ENCODE measurements around the gene LHFPL3.

LHFPL3 gene

DNA sequence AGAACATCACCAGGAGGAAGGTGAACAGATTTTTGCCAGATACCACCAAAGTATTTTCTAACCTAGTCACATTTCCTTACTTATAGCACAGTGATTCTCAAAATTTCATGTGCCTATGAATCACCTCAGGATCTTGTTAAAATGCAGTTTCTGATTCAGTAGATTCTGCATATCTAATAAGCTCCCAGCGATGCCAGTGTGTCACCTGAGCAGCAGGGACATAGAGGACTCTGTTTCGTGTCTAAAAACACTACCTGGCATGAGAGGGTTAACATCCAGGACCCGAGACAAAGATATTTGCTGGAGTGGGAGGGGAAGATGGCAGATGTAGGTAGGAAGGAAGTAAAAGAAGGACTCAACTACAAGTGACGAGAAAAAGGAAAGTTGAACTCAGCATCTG, 433.5 kb downstream of the LHFPL3 start:
- DNase-seq, result no peak

DNA sequence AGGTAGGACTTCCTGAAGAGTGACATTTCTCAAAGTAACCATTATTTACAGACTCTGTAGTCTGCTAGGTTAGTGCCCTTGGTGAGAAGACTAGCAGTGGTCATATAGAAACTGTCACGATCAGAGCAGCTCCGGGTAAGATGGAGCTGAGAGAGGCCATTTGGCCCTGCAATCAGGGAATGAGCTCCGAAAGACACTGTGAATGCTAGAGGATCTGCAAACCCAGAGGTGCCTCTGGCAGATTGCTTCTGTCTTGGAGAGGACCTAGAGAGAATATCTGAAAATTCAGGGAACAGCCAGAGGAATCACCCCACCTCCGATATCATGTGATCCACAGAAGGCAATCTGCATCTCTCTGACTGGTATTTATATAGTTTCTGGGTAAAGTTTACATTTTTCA, 438.7 kb downstream of the LHFPL3 start:
- DNase-seq, result no peak

GRCh38 chr7:104767826-104768536, 439.6 kb downstream of the LHFPL3 start:
- no peak for DNase-seq

DNA sequence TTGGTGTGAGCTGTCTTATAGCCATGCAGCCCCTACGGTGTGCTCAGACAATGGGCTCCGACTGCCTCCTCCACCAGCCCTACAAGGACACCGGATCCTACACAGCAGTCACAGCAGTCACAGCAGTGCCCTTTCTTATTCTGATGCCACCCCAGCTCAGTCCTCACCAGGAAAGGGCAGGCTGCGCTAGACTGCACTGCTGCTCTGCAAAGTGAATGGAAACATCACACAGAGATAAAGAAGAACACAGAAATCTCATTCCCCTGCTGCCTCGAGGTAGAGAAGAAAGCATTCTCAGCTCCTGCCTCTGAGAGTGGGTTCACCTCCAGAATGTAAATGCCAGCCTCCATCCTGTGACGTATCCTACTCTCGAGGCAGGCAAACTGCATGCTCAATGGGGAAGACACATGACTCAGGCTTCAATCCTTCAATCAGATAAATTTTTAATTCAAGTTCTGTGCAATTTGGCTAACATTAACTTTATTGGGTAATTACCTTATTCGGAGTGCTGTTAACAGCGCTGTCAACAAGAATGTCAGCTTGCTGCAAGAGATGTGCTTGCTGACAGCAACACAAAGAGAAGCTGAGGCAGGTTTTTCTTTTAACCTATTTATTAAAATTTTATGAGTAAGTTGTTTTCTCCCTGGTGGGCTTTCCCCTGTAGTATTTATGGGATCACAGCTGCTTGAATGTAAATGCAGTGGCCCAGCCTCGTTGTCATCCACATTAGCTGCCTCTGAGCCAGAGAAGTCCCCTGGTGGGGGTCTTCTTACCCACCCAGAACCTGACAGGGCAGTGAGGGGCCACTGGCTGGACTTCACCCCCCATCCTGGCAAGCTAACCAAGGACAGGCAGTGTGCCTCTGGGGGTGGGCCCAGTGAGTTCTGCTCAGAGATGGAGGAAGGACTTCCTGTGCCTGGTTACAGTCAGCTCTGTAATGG, 444.3 kb downstream of the LHFPL3 start:
- DNase-seq, result no peak

GRCh38 chr7:104773796-104774195, 445.4 kb downstream of the LHFPL3 start:
- DNase-seq, result no peak

DNA sequence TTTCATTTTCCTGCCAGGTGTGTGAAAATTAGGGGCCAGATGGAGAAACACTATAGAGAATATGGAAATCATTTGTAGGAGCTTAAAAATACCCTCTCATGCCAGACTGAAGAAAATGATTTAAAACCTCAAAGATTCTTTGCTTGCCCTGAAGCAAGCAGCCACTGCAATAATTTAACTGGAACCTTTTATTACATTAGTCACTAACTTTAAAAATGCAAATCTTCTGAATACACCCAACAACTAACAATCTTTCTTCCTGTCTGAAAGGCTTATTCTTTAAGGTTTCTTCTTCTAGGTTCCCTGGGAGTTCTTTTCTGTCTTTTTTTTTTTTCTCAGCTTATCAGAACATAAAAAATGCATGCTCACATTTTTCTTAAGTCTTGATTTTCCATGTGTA, 447.1 kb downstream of the LHFPL3 start:
- no peak for DNase-seq

GRCh38 chr7:104777301-104777800, 448.9 kb downstream of the LHFPL3 start:
- DNase-seq, result no peak

GRCh38 chr7:104779888-104780287, 451.5 kb downstream of the LHFPL3 start:
- no peak for DNase-seq

- no peak for DNase-seq
These were observed 456.3 kb downstream of the LHFPL3 start for GRCh38 chr7:104784686-104785085.

DNA sequence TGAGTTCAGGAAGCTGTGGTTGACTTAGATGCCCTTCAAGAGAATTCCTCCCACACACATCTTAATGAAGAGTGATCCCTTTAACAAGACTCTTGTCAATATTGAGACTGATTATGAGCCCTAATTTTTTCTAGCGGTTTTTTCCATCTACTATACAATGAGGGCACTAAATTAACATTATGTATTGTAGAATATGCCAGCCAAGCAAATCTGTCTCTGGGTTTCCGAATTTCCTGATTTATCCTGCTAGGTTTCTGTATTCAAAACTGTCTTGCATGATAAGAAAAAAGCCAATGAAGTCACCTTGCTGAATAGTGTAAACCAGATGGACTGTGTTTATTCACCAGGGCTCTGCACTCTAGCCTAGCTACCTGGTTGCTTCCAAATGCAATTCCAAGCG, 461.4 kb downstream of the LHFPL3 start:
- DNase-seq, result no peak

GRCh38 chr7:104790440-104790839, 462.0 kb downstream of the LHFPL3 start:
- no peak for DNase-seq

GRCh38 chr7:104791080-104791479, 462.7 kb downstream of the LHFPL3 start:
- DNase-seq, result no peak

- DNase-seq, result no peak
These were observed 464.7 kb downstream of the LHFPL3 start for GRCh38 chr7:104793066-104793465.

GRCh38 chr7:104794154-104794553, 465.8 kb downstream of the LHFPL3 start:
- no peak for DNase-seq

DNA sequence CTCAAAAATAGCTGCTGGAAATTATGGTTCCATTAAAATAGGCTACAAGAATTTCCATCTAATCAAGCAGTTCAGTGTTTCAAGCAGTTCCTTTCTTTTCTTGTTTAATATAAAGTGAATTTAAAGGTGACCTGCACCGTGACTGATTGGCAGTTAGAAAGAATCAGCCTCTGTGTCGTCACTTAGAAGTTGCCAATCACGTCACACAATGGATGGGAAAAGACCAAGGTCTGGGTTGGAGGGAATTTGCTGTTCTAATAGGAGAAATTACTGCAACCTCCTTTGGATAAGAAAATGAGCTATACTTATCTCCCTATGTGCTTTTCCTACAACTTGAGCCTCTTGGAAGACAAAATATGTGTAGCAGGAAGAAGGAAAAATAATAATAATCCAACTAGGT, 466.2 kb downstream of the LHFPL3 start:
- DNase-seq, result no peak

DNA sequence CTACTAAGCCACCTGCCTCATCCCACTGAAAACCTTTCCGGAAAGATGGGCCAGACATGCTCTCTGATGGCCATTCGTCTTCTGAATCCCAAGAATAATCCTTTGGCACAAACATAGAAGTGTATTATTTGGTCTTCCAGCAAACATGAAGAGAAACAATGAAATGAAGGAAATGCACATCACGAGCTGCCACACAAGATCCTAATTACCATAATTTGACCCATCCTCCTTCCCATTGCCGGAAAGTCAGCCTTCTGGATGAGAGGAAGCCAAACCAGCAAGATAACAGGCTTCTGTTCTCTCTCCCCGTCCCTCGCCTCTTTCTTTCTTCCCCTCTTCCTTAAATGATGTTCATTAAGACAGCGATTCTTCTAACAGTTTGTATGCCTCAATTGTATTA, 466.7 kb downstream of the LHFPL3 start:
- DNase-seq, result no peak

- DNase-seq, result no peak
These were observed 467.4 kb downstream of the LHFPL3 start for GRCh38 chr7:104795616-104796398.

DNA sequence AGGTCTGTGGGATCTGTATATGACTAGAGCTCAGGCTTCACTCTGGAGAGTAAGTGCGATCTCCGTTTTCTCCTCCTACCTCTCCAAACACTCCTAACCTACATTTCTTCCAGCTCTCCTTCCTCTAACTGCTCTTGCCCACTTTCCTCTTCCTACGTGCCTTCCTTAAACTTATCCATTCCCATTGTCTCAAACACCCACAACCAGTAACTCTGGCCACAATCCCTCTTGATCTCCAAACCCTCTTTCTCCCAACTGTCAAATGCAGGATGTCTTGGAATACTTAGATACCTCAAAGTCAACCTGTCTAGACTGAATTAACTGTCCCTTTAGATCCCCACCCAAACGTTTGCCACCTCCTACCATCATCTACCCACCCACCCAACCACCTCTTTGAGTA, 471.9 kb downstream of the LHFPL3 start:
- DNase-seq, result no peak

GRCh38 chr7:104801022-104801421, 472.6 kb downstream of the LHFPL3 start:
- DNase-seq, result no peak

GRCh38 chr7:104803931-104804330, 475.5 kb downstream of the LHFPL3 start:
- DNase-seq, result no peak

DNA sequence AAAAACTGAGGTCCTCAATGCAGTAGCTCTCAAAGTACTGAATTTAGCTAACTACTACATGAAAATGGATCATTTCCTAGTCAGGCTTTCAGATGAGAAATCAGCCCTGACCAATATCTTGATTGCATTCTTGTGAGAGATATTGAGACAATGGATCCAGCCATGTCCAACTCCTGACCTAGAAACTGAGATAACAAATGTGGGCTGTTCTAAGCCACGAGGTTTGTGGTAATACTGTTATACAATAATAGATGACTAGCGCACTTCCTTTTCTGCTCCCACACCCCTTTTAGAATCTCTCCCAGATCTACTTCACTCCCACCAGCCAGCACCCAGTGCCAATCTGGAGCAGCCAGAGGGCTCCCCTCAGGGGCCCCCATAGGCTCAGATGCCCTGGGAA, 476.3 kb downstream of the LHFPL3 start:
- DNase-seq, result no peak

DNA sequence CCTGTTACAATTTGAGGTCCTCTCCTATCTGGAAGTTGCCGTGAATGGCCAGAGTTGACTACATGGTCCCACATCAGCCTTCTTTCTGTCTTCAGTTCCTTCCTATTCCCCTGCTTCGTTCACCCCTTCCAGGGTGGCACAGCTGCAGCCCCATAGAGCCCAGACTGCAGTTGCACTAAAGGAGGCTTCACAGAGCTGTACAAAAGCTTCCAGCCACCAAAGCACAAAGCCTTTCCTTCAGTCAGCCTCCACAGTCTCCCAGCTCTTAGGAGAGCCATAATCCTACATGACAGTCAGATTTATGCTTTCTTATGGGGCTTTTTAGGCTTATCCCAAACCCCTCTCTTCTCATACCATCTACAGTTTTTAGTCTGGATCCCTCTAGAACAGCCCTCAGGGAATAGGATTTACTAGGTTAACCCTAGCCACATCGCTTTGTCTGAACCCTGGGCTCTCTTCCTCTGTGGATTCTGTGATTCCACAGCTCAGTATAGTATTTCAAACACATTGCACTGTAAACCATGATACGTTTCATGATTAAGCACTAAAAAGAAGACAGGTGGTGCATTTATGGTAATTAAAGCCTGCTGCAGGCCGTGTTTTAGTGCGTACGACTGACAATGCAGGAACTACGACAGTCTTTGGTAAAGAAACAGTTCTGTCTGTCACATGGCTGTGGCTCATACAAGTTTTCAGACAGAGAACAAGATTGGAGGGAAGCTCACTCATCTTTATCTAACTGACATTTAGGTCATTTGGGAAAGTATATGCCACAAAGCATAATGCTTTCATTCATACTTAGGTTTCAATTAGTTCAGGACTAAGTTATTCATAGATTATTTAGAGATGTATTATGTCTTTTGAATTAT, 477.3 kb downstream of the LHFPL3 start:
- DNase-seq, result no peak
